GM18499 (cell line): ENCODE results near the gene NETO2.

ENCODE experiments used
- ATAC-seq: cut with Tn5 transposase; IDR thresholded peaks from one replicate; pipeline ENCODE4 v1.9.1; 2021; ENCODE audit warnings: moderate number of reproducible peaks; ENCODE audit not compliant: insufficient read depth, unreplicated experiment

The NETO2 gene

GRCh38 chr16:47049901-47050583 is 93.7 kb downstream of the NETO2 start:
- ATAC-seq = no peak

GRCh38 chr16:47047524-47048203 is 96.1 kb downstream of the NETO2 start:
- ATAC-seq = no peak

- ATAC-seq = no peak
Observed at GRCh38 chr16:47046726-47047523, 96.8 kb downstream of the NETO2 start.

GRCh38 chr16:47045459-47045858 is 98.3 kb downstream of the NETO2 start:
- ATAC-seq = no peak

GRCh38 chr16:47045023-47045422 is 98.7 kb downstream of the NETO2 start:
- ATAC-seq = no peak

DNA sequence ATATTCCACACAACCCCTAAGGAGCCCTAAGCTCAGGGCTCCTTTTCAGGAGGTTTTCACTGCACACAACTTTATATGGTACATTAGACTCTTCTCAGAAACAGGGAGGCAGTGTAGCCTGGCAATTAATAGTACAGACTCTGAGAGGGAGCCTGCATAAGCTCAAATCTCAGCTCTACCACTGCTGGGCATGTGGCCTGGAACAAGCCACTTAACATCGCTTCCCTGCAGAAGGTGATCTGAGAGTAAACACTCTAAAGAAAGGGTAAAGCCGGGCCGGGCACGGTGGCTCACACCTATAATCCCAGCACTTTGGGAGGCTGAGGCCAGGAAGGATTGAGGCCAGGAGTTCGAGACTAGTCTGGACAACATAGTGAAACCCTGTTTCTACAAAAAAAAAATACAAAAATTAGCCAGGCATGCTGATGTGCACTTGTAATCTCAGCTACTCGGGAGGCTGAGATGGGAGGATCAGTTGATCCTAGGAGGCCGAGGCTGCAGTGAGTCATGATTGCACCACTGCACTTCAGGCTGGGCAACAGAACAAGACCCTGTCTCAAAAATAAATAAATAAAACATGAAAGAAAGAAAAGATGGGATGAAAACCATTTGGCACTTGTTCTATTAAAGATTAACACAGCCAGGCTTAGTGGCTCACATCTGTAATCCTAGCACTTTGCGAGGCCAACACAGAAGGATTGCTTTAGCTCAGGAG is 99.6 kb downstream of the NETO2 start:
- no peak for ATAC-seq

DNA sequence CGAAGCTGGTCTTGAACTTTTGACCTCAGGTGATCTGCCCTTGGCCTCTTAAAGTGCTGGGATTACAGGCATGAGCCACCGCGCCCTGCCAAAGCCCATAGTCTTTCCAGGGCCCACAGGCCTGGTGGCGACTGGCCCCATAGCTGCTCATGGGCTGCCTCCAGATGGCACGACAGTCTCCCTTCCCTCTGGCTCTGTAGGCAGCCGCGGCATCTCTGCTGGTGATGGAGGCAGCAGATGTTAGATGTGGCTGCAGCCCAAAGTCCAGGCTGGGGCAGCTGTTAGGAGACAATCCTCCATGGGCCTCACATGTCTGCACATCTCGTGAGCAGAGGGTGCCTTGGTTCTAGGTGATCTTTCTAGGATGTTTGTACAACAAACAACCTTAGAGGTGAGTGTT is 100.5 kb downstream of the NETO2 start:
- ATAC-seq = no peak

- ATAC-seq = peak; percentile 74
Observed at GRCh38 chr16:47037746-47038458, 105.8 kb downstream of the NETO2 start.

- ATAC-seq = no peak
Observed at GRCh38 chr16:47037396-47037745, 106.4 kb downstream of the NETO2 start.

DNA sequence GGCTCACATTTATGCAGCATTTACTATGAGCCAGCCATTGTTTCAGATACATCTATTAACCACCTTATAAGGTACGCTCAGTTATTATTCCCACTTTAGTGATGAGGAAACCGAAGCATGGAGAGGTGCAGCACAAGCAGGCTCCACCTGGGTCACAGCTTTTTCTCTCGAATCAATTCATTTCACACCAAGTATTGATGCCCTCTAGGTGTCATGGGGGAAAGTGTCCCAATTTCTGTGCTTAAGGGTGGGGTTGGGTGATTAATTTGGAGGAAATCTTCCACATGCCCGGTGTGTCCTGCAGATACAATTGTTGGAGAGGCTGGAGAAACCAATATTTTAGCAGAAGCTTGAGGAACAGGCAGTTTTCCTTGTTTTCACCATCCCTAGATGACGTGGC is 107.5 kb downstream of the NETO2 start:
- ATAC-seq = no peak

- ATAC-seq = no peak
Observed at GRCh38 chr16:47035436-47035835, 108.3 kb downstream of the NETO2 start.

- no peak for ATAC-seq
Observed at GRCh38 chr16:47034455-47034854, 109.3 kb downstream of the NETO2 start.

- ATAC-seq = no peak
Observed at GRCh38 chr16:47033176-47033575, 110.6 kb downstream of the NETO2 start.

DNA sequence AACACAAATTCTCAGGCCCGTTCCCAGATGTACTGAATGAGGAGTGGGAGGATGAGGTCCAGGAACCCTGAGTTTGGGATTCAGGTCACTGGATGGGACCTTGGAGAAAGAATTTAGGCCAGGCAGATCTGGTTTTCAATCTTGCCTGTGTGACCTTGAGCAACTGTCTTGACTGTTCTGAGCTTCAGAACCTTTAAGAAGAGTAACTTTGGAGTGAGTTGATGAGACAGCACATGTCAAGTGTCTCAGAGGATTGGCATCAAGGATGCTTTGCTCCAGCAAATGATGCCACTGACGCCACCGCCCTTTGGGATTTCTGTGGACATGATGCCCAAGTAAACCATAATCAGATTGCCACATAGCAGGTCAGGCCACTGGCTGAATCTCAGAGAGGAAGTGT is 114.0 kb downstream of the NETO2 start:
- ATAC-seq = no peak

GRCh38 chr16:47028767-47029377 is 114.9 kb downstream of the NETO2 start:
- ATAC-seq = no peak
